ENCODE results near the gene MORN4. TPM values are rescaled to one million over a fixed set of nuclear protein-coding genes. Genes with fewer than 3 reads are reported as not detected.

The MORN4 gene
- total RNA-seq, 1 experiment from 2014 or later, result 11.9 TPM

DNA sequence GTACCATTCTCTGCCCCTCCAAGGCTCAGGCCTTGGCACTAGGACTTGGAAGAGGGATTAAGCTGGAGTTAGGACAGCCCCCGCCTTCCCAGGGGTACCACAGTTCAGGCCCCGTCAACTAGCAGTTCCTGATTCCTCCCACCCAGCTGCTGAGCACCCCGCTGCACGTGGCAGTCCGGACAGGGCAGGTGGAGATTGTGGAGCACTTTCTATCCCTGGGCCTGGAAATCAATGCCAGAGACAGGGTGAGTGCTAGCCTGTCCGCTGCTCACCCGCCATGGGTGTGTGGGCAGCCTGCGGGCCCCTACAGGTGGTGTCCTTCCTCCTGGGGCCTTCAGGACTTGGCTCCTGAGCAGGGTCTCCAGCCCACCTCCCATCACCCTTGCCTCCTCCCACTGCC, 51.1 kb downstream of the MORN4 start:
- no peak for DNase-seq
- Histone ChIP-seq H3K23ac (ENCODE audit: insufficient read length, low read depth, low read length) (no peak overlapping the region), H3K4ac (ENCODE audit: low read depth, low read length) (no peak overlapping the region), H4K8ac (replicated peaks; ENCODE audit: insufficient read length, low read depth, low read length) (no peak overlapping the region), H4K91ac (ENCODE audit: insufficient read length, low read depth, low read length) (no peak overlapping the region), H2AFZ (ENCODE audit: low read length) (no peak overlapping the region), H2BK5ac (ENCODE audit: insufficient read length, low read length) (no peak overlapping the region), H2AK5ac (ENCODE audit: insufficient read length, low read length) (no peak overlapping the region), H4K5ac (ENCODE audit: insufficient read length, low read depth, low read length) (no peak overlapping the region), H3K4me2 (ENCODE audit: insufficient read depth, insufficient read length, low read length) (no peak overlapping the region), H3K4me1 (ENCODE audit: insufficient read depth, low read length) (no peaks in the 10 kb centered on the region), H3K27me3 (ENCODE audit: insufficient read depth, low read length) (no peaks in the 10 kb centered on the region), H3K56ac (ENCODE audit: insufficient read length, low read depth, low read length) (no peak overlapping the region), H3K9me3 (ENCODE audit: control insufficient read depth, low read depth, low read length) (no peaks in the 10 kb centered on the region), H3K23me2 (ENCODE audit: insufficient read length, low read depth, low read length, poor library complexity, severe bottlenecking) (no peaks in the 10 kb centered on the region), H3K79me1 (ENCODE audit: insufficient read depth, low read depth, low read length, poor library complexity, severe bottlenecking) (no peaks in the 10 kb centered on the region), H3T11ph (ENCODE audit: low read length) (no peak overlapping the region), H2BK12ac (ENCODE audit: insufficient read length, low read depth, low read length) (no peak overlapping the region), H3K9ac (ENCODE audit: extremely low read depth, insufficient read length, low read length) (no peak overlapping the region), H3K14ac (ENCODE audit: insufficient read depth, low read length) (no peak overlapping the region), H4K20me1 (ENCODE audit: control insufficient read depth, insufficient read depth, insufficient read length) (no peaks in the 10 kb centered on the region), H3K18ac (ENCODE audit: insufficient read length, low read depth, low read length) (no peak overlapping the region), H2BK120ac (ENCODE audit: low read depth, low read length, poor library complexity, severe bottlenecking) (no peak overlapping the region), H2BK20ac (ENCODE audit: low read depth, low read length, poor library complexity, severe bottlenecking) (no peak overlapping the region), H2BK15ac (ENCODE audit: low read depth, low read length) (no peak overlapping the region), H3K79me2 (ENCODE audit: insufficient read depth, low read length) (no peaks in the 10 kb centered on the region), H3K27ac (ENCODE audit: insufficient read length, low read depth, low read length) (no peak overlapping the region)
- Mint-ChIP-seq H3K9me3 (no peaks in the 10 kb centered on the region), H3K4me3 (no peak overlapping the region), H3K4me1 (peaks cover 3 to 13% of the 10 kb centered on the region in 2 experiments; a peak in 3 of 4 replicates), H3K36me3 (ENCODE audit: insufficient read depth in 1 of 3, low read depth in 3 of 3) (no peaks in the 10 kb centered on the region), H3K27me3 (ENCODE audit: low read depth) (peaks cover 2% of the 10 kb centered on the region; the same call in 1 of the 2 replicates), H3K27ac (no peak overlapping the region; a peak in 1 of 7 replicates)
- no CpG with 5 or more reads among the region's 8 CpGs for WGBS (ENCODE audit: extremely low coverage, insufficient read length, low lambda C conversion rate)
- TF ChIP-seq, protein P1, sequence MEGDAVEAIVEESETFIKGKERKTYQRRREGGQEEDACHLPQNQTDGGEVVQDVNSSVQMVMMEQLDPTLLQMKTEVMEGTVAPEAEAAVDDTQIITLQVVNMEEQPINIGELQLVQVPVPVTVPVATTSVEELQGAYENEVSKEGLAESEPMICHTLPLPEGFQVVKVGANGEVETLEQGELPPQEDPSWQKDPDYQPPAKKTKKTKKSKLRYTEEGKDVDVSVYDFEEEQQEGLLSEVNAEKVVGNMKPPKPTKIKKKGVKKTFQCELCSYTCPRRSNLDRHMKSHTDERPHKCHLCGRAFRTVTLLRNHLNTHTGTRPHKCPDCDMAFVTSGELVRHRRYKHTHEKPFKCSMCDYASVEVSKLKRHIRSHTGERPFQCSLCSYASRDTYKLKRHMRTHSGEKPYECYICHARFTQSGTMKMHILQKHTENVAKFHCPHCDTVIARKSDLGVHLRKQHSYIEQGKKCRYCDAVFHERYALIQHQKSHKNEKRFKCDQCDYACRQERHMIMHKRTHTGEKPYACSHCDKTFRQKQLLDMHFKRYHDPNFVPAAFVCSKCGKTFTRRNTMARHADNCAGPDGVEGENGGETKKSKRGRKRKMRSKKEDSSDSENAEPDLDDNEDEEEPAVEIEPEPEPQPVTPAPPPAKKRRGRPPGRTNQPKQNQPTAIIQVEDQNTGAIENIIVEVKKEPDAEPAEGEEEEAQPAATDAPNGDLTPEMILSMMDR (conservative IDR thresholded peaks at IDR 0.05), result no peak

All from H9 (cell line).